DOHH2 (cell line): Measurements from ENCODE around the gene SLMAP.

Source experiments
- H3F3A ChIP-seq: fragments of 200-600 bp; sonication (generic), shearing (Covaris generic); 2 replicates; pipeline ENCODE4 v1.6.0; 2016; ENCODE audit warnings: antibody characterized with exemption, mild to moderate bottlenecking; ENCODE audit not compliant: control insufficient read depth, insufficient read depth
- H3K27ac ChIP-seq: fragments of 200-600 bp; sonication (generic); 2 replicates; pipeline ENCODE4 v1.5.1; 2014; ENCODE audit warnings: low read depth, mild to moderate bottlenecking, low read length, moderate library complexity
- H3K27me3 ChIP-seq: fragments of 200-600 bp; sonication (generic); 2 replicates; pipeline ENCODE4 v1.6.1; 2014; ENCODE audit warnings: mild to moderate bottlenecking, low read length, mixed read lengths; ENCODE audit not compliant: control insufficient read depth
- H3K36me3 ChIP-seq: fragments of 200-600 bp; sonication (generic); 2 replicates; pipeline ENCODE4 v1.6.1; 2014; ENCODE audit warnings: mild to moderate bottlenecking, low read length, moderate library complexity, mixed read lengths; ENCODE audit not compliant: control insufficient read depth
- H3K4me1 ChIP-seq: fragments of 200-600 bp; sonication (generic); 2 replicates; pipeline ENCODE4 v1.6.1; 2014; ENCODE audit warnings: mild to moderate bottlenecking, low read length, mixed read lengths; ENCODE audit not compliant: control insufficient read depth
- H3K4me2 ChIP-seq: fragments of 200-600 bp; sonication (generic); 2 replicates; pipeline ENCODE4 v1.6.0; 2014; ENCODE audit warnings: mild to moderate bottlenecking, low read length, moderate library complexity
- H3K4me3 ChIP-seq: fragments of 200-600 bp; sonication (generic); 2 replicates; pipeline ENCODE4 v1.5.1; 2014; ENCODE audit warnings: mild to moderate bottlenecking, low read length, mixed read lengths
- H3K79me2 ChIP-seq: fragments of 200-600 bp; sonication (generic); 2 replicates; pipeline ENCODE4 v1.6.1; 2014; ENCODE audit warnings: mild to moderate bottlenecking, low read length, mixed read lengths; ENCODE audit not compliant: control insufficient read depth
- H3K9me2 ChIP-seq: fragments of 200-600 bp; sonication (generic); replicated peaks from 2 replicates; pipeline ENCODE4 v1.6.1; 2014; ENCODE audit warnings: mild to moderate bottlenecking, low read length, mixed read lengths; ENCODE audit not compliant: control insufficient read depth
- H3K9me3 ChIP-seq: fragments of 200-600 bp; sonication (generic); 2 replicates; pipeline ENCODE4 v1.6.1; 2014; ENCODE audit warnings: antibody characterized with exemption, low read length, mixed read lengths; ENCODE audit not compliant: control insufficient read depth, insufficient read depth
- H4K20me1 ChIP-seq: fragments of 200-600 bp; sonication (generic); 2 replicates; pipeline ENCODE4 v1.6.0; 2014; ENCODE audit warnings: low read depth, mild to moderate bottlenecking, antibody characterized with exemption, low read length, moderate library complexity; ENCODE audit not compliant: control insufficient read depth, insufficient read depth
- EZH2phosphoT487 ChIP-seq: fragments of 200-600 bp; sonication (generic); IDR thresholded peaks from 2 replicates; pipeline ENCODE4 v1.6.1; 2017; ENCODE audit warnings: borderline replicate concordance, mild to moderate bottlenecking, antibody characterized with exemption, low read length, moderate library complexity, mixed read lengths
- TF ChIP-seq, protein P1 (sequence below): fragments of 200-600 bp; sonication (generic); IDR thresholded peaks from one replicate; pipeline ENCODE4 v1.5.1; 2014; ENCODE audit warnings: antibody characterized with exemption, mild to moderate bottlenecking, low read depth, low read length; ENCODE audit not compliant: poor library complexity, severe bottlenecking

SLMAP gene

DNA sequence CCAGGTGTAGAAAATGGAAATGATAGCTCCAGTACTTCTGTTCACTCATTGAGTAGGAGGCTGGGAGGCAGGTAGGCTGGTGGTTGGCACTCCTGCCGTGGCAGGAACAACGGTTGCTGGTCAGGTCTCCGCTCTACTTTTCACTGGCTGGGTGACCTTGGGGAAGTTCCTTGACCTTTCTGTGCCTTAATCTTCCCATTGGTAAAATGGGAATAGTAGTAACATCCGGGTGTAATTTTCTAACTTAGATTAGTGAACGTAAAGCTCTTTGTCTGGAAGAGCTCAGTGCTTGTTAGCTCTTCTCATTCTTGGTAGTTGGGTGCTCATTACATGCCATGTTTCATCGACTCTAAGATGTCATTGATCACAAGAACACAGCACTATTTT, 206.3 kb downstream of the SLMAP start:
- no peaks in the 10 kb centered on the region for H3K79me2 ChIP-seq
- peaks cover 22% of the 10 kb centered on the region for H3K4me1 ChIP-seq
- no peaks in the 10 kb centered on the region for H3K36me3 ChIP-seq
- H3K4me2 ChIP-seq = no peak overlapping the region
- no peaks in the 10 kb centered on the region for H3K9me3 ChIP-seq
- H4K20me1 ChIP-seq = no peaks in the 10 kb centered on the region
- no peak overlapping the region for H3K27ac ChIP-seq
- H3F3A ChIP-seq = no peaks in the 10 kb centered on the region
- no peaks in the 10 kb centered on the region for H3K9me2 ChIP-seq
- no peak for TF ChIP-seq EZH2phosphoT487
- TF ChIP-seq, protein P1, sequence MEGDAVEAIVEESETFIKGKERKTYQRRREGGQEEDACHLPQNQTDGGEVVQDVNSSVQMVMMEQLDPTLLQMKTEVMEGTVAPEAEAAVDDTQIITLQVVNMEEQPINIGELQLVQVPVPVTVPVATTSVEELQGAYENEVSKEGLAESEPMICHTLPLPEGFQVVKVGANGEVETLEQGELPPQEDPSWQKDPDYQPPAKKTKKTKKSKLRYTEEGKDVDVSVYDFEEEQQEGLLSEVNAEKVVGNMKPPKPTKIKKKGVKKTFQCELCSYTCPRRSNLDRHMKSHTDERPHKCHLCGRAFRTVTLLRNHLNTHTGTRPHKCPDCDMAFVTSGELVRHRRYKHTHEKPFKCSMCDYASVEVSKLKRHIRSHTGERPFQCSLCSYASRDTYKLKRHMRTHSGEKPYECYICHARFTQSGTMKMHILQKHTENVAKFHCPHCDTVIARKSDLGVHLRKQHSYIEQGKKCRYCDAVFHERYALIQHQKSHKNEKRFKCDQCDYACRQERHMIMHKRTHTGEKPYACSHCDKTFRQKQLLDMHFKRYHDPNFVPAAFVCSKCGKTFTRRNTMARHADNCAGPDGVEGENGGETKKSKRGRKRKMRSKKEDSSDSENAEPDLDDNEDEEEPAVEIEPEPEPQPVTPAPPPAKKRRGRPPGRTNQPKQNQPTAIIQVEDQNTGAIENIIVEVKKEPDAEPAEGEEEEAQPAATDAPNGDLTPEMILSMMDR = no peak
- H3K4me3 ChIP-seq = no peak overlapping the region
- no peaks in the 10 kb centered on the region for H3K27me3 ChIP-seq

DNA sequence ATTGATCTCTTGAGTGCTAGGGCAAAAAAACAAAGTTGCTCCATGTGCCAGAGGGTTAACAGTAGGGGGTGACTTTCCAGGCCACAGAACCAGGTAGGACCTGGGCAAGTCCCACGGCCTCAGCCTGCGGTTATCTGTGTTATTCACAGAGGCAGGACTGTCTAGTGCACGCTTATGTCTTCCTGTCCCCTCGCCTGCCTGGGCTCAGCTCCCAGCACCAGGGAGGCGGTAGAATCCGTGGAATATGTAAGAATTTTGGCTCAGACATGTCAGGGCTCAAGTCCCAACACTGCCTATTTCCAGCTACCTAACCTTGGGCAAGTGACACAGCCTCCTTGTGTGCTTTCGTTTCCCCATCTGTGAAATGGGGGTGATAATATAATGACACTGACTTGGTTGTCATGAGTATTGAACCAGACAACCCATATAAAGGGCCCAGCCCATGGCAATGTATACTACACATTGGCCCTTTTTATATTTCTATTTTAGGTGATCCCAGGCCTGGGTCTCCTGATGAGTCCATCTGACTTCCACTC, 207.8 kb downstream of the SLMAP start:
- H3K9me2 ChIP-seq = no peaks in the 10 kb centered on the region
- H3K4me2 ChIP-seq = no peak overlapping the region
- peaks cover 13% of the 10 kb centered on the region for H3K4me1 ChIP-seq
- H3K36me3 ChIP-seq = no peaks in the 10 kb centered on the region
- TF ChIP-seq, protein P1 = no peak
- no peak for TF ChIP-seq EZH2phosphoT487
- H3K9me3 ChIP-seq = no peaks in the 10 kb centered on the region
- H3K27ac ChIP-seq = no peak overlapping the region
- H3K4me3 ChIP-seq = no peak overlapping the region
- H3F3A ChIP-seq = no peaks in the 10 kb centered on the region
- no peaks in the 10 kb centered on the region for H3K79me2 ChIP-seq
- no peaks in the 10 kb centered on the region for H4K20me1 ChIP-seq
- no peaks in the 10 kb centered on the region for H3K27me3 ChIP-seq

DNA sequence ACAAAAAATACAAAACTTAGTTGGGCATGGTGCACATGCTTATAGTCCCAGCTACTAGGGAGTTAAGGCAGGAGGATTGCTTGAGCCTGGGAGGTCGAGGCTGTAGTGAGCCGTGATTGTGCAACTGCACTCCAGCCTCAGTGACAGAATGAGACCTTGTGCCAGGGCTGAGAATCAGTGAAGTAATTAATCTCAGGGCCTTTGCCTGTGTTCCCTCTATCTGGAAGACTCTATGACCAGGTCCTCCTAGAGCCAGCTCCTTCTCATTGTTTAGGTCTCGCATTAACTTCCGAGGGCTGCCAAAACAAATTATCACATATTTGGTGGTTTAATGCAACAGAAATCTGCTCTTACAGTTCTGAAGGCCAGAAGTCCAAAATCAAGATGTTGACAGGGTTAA, 210.7 kb downstream of the SLMAP start:
- Histone ChIP-seq H3K36me3 (no peaks in the 10 kb centered on the region), H3K79me2 (no peaks in the 10 kb centered on the region), H3K27me3 (no peaks in the 10 kb centered on the region), H3K9me3 (no peaks in the 10 kb centered on the region), H3F3A (no peaks in the 10 kb centered on the region), H3K9me2 (no peaks in the 10 kb centered on the region), H3K4me2 (no peak overlapping the region), H4K20me1 (no peaks in the 10 kb centered on the region), H3K27ac (no peak overlapping the region), H3K4me1 (no peaks in the 10 kb centered on the region), H3K4me3 (no peak overlapping the region)
- TF ChIP-seq EZH2phosphoT487 = no peak
- TF ChIP-seq, protein P1 = no peak

DNA sequence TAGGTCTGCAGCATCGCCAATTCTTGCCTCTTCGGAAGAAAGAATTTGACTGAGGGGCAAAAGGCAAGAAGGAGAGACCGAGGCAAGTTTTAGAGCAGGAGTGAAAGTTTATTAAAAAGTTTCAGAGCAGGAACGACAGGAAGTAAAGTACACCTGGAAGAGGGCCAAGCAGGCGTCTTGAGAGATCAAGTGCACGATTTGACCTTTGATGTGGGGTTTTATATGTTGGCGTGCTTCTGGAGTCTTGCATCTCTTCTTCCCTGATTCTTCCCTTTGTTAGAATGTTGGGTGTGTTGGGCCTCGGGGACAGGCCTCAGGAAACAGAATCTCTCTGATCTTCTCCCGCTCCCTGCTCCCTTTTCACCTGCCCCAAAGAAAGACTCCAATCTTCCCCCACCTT, 211.5 kb downstream of the SLMAP start:
- Histone ChIP-seq H3K9me2 (no peaks in the 10 kb centered on the region), H3K4me3 (no peak overlapping the region), H4K20me1 (no peaks in the 10 kb centered on the region), H3K4me2 (no peak overlapping the region), H3K9me3 (no peaks in the 10 kb centered on the region), H3K79me2 (no peaks in the 10 kb centered on the region), H3K4me1 (no peaks in the 10 kb centered on the region), H3K27me3 (no peaks in the 10 kb centered on the region), H3K27ac (no peak overlapping the region), H3F3A (no peaks in the 10 kb centered on the region), H3K36me3 (no peaks in the 10 kb centered on the region)
- TF ChIP-seq, protein P1 = no peak
- TF ChIP-seq EZH2phosphoT487 = no peak
